ENCODE data around the gene DLL3.
"Not testable (repeated sequence)": the region's sequence is repeated elsewhere in the genome, so short reads cannot be mapped to it uniquely, and the experiment has no call there.

DLL3 gene

GRCh38 chr19:39498798-39499642 is at the start of gene DLL3:
Gene DLL3, plus strand, starts transcription at chr19:39498947. Its CDS starts 28 bp downstream, at chr19:39498975.
- DNase-seq = peak in 1 of 2 experiments; percentile 28

GRCh38 chr19:39449116-39449797 is 49.5 kb upstream of the DLL3 start:
- no peak for DNase-seq

GRCh38 chr19:39451257-39451656 is 47.5 kb upstream of the DLL3 start:
- not testable (repeated sequence) for DNase-seq

- DNase-seq = no peak
Observed at GRCh38 chr19:39463403-39463802, 35.3 kb upstream of the DLL3 start.

- DNase-seq = no peak
Observed at GRCh38 chr19:39465956-39466747, 32.6 kb upstream of the DLL3 start.

- no peak for DNase-seq
Observed at GRCh38 chr19:39467941-39468340, 30.8 kb upstream of the DLL3 start.

GRCh38 chr19:39469036-39469435 is 29.7 kb upstream of the DLL3 start:
- no peak for DNase-seq

GRCh38 chr19:39469567-39469966 is 29.2 kb upstream of the DLL3 start:
- no peak for DNase-seq

GRCh38 chr19:39470724-39471339 is 27.9 kb upstream of the DLL3 start:
- DNase-seq = peak in 1 of 2 experiments; percentile 34

- no peak for DNase-seq
Observed at GRCh38 chr19:39471756-39472536, 26.8 kb upstream of the DLL3 start.

GRCh38 chr19:39472746-39473442 is 25.9 kb upstream of the DLL3 start:
- DNase-seq = no peak

GRCh38 chr19:39473443-39473960 is 25.2 kb upstream of the DLL3 start:
- DNase-seq = no peak

- DNase-seq = peak; percentile 72 to 80
Observed at GRCh38 chr19:39474139-39474620, 24.6 kb upstream of the DLL3 start.

- DNase-seq = no peak
Observed at GRCh38 chr19:39475748-39476147, 23.0 kb upstream of the DLL3 start.

- DNase-seq = not testable (repeated sequence)
Observed at GRCh38 chr19:39479319-39479801, 19.4 kb upstream of the DLL3 start.

- no peak for DNase-seq
Observed at GRCh38 chr19:39479916-39480315, 18.8 kb upstream of the DLL3 start.

- DNase-seq = peak; percentile 99
Observed at GRCh38 chr19:39480337-39481228, 18.2 kb upstream of the DLL3 start, which contains the start of gene TIMM50. Gene TIMM50, plus strand, starts transcription at chr19:39480838. Its CDS starts 16 bp downstream, at chr19:39480854.

- no peak for DNase-seq
Observed at GRCh38 chr19:39481229-39481545, 17.6 kb upstream of the DLL3 start.

GRCh38 chr19:39481676-39482075 is 17.1 kb upstream of the DLL3 start:
- no peak for DNase-seq

GRCh38 chr19:39483141-39483540 is 15.6 kb upstream of the DLL3 start:
- DNase-seq = no peak

All from activated CD4-positive, alpha-beta T cell treated with anti-CD3 and anti-CD28 coated beads, Interleukin-2, amount 50 U/mL, for 48 hours (primary cell).